GM10847 (cell line): Measurements from ENCODE around the gene TCF19.

Experiments used
- POLR2A ChIP-seq: IDR thresholded peaks from 2 replicates; pipeline ENCODE4 v1.6.1; 2011; ENCODE audit not compliant: insufficient read length; ENCODE audit errors: extremely low read depth

Gene TCF19

GRCh38 chr6:31158140-31158862 is at the start of gene TCF19:
Gene TCF19, plus strand, starts transcription at chr6:31158589. Its CDS starts 881 bp downstream, at chr6:31159470.
- peak; percentile 23 for TF ChIP-seq POLR2A

DNA sequence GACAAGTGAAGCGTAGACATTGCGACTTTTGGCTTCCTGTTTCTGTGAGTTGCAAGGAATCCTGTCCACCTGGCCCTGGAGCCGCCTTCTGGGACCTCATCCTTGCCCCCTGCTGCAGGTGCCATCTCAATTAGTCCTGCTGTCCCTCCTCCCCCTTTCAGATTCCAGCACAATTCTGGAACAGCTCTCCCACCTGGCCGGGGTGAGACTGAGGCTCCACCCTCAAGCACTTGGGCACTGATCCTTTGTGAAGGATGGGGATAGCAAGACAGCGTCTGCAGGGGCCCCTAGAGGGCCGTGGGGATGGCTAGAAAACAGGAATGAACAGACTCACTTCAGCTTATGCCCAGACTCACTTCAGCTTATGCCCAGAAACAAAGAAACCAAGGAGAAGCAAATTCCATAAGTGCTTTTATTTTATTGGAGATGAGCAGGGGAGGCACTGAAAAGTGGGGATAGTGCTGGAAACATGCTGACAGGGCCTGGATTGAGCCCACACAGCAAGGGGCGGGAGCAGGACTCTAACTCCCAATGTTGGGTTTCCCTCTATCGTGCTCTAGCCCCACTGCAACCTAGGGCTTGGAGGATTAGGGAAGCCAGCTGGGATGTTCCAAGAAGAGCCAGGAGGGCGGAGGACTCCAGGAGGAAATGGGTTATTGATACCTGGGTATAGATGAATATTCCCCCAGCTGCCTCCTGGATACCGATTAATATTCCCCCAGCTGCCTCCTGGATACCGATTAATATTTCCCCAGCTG is 47.4 kb upstream of the TCF19 start:
- no peak for TF ChIP-seq POLR2A

- no peak for TF ChIP-seq POLR2A
These were observed 46.7 kb upstream of the TCF19 start for GRCh38 chr6:31111712-31112111.

GRCh38 chr6:31112478-31112877 is 45.9 kb upstream of the TCF19 start, which contains the start of gene C6orf15:
Gene C6orf15, minus strand, starts transcription at chr6:31112575. Its CDS starts 20 bp downstream, at chr6:31112555.
- no peak for TF ChIP-seq POLR2A

DNA sequence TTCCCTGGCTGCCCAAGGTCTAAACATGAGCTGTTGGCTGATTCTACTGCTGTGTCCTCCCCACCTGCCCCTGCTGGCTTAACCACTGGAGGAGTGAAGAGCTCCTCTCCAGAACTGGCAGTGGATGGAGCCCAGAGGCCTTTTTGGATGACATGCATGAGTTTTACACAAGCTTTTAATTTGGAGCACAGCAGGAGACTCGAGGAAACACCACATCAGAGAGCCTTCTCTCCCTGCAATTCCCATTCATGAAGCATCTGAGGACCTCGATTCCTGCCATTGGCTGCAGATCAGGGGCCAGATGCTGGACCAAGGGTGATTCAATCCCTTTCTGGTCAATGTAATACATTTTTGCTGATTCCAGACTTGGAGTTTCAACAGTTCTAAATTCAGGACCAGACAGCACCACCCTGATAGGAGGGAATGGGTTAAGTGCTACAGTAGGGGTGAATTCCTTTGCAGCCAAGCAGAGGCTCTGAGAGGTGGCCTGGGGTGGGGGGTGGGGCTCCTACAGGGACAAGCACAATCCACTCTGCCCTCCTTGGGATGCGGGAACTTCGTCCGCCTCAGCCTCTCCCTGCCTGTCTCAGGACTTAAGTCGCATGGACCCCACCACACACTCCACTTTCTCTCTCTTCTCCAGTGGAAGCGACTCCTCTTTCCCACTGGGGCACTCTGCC is 44.4 kb upstream of the TCF19 start:
- TF ChIP-seq POLR2A, result no peak

- no peak for TF ChIP-seq POLR2A
These were observed 43.9 kb upstream of the TCF19 start, which contains the start of gene PSORS1C1 for GRCh38 chr6:31114541-31114878. Gene PSORS1C1, plus strand, starts transcription at chr6:31114800. Its CDS starts 14,833 bp downstream, at chr6:31129633.

- no peak for TF ChIP-seq POLR2A
These were observed 43.2 kb upstream of the TCF19 start for GRCh38 chr6:31114970-31115849.

- TF ChIP-seq POLR2A, result no peak
These were observed 42.3 kb upstream of the TCF19 start for GRCh38 chr6:31115941-31116560.

GRCh38 chr6:31116661-31117385 is 41.6 kb upstream of the TCF19 start:
- TF ChIP-seq POLR2A, result no peak

GRCh38 chr6:31118178-31118577 is 40.2 kb upstream of the TCF19 start:
- no peak for TF ChIP-seq POLR2A

DNA sequence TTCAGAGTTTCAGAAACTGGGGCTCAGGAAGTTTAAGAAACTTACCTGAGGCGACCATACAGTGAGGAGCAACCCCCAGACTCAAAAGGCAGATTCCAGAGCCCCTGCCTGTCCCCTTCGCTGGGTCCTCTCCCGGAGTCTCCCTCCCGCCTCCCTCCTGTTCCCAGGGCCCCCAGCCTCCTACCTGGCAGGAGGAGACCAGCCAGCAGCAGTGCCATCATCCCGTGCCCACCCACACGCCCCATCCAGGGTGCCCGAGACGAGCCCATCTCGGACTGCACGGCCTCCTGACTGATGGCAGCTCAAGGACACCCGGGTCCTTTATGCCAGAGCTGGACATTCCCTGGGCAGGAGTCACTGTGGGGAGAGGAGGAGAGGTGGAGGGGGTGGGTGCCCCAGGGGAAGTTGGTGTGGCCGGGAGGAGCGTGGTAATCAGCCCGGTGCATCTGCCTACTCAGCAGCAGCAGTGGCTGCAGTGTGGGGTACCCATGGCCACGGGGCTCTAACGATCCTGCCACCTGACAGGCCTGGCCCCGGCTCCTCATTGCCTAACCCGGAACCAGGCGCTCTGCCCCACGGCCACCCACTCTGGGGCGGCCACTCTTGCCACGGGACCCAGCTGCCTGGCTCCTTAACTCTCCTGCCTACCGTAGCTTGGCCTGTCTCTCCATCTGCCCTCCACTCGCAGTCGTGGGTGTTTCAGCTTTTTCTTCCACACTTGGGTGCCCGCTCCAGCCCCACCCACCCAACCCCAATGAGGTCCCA is 38.1 kb upstream of the TCF19 start, which contains the start of gene CDSN:
Gene CDSN, minus strand, starts transcription at position 296 of the 765 bp plus-strand sequence. Its CDS starts 27 bp downstream, at position 269.
- no peak for TF ChIP-seq POLR2A

DNA sequence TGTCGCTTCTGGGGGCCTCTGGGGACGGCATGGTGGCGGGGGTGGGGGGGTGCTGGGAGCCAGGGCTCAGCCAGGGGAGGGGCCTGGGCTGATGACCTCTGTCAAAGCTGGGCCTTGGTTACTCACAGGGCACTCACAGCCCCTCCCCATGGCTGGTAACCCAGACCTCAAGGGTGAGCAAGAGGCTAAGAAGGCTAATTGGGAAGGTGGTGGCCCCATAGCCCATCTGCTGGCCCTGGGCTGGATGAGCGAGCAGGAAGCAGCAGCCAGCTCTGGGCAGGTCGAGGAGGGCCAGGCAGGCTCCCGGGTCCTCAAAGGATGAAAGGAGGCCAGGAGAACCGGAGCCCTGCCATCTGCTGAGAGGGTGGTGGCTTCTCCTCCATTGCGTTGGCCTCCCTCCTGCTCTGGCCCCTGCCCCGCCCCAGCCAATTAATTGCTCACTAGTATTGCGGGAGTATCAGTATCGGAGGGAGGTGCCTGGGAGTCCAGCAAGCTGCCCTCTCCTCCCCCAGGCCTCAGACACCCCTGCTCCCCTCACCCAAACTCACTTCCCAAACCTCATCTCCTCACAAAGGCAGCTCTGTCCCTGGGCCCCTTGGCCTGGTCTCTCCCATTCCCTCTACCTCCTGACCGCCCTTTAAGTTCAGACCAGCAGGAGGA is 37.1 kb upstream of the TCF19 start:
- TF ChIP-seq POLR2A, result no peak
